ENCODE measurements around the gene STAG1. TPM values are rescaled to one million over a fixed set of nuclear protein-coding genes. Genes with fewer than 3 reads are reported as not detected.

STAG1 gene
- total RNA-seq, 2 donors from 2014 or later: 26.8 to 29.8 TPM

- no peak for TF ChIP-seq CTCF (conservative IDR thresholded peaks at IDR 0.05)
- no peaks in the 10 kb centered on the region for H3K27me3 ChIP-seq (ENCODE audit: control insufficient read depth, insufficient read depth, low read length, poor library complexity, severe bottlenecking)
- H3K9me3 ChIP-seq (ENCODE audit: control insufficient read depth, low read length): no peaks in the 10 kb centered on the region
- H3K4me3 ChIP-seq (ENCODE audit: low read length): no peak overlapping the region
- no peaks in the 10 kb centered on the region for H3K27me3 Mint-ChIP-seq (ENCODE audit: insufficient read depth)
- peaks cover 2% of the 10 kb centered on the region for H3K4me1 Mint-ChIP-seq
- no peak overlapping the region for H3K27ac Mint-ChIP-seq
- H3K9me3 Mint-ChIP-seq: no peaks in the 10 kb centered on the region
- no peak overlapping the region for H3K9ac ChIP-seq (ENCODE audit: extremely low read depth, low read length, poor library complexity, severe bottlenecking)
- WGBS, 2 experiments (ENCODE audit: insufficient coverage in 1 of 2, insufficient read length in 1 of 2): 90% methylated on average over 3 to 5 of the region's 5 CpGs
- H3K36me3 ChIP-seq (ENCODE audit: control insufficient read depth, insufficient read depth, low read length): peaks cover 32% of the 10 kb centered on the region
- no peak for DNase-seq
- H3K4me1 ChIP-seq (ENCODE audit: control insufficient read depth, insufficient read depth, low read length): no peaks in the 10 kb centered on the region
- peaks cover 16% of the 10 kb centered on the region for H3K36me3 Mint-ChIP-seq (ENCODE audit: low read depth)
- H3K4me3 Mint-ChIP-seq: no peak overlapping the region
- no peak overlapping the region for H3K27ac ChIP-seq (ENCODE audit: low read depth, low read length)
Observed at GRCh38 chr3:136346486-136346885, 405.7 kb downstream of the STAG1 start.

- Mint-ChIP-seq H3K9me3 (no peaks in the 10 kb centered on the region), H3K4me1 (no peaks in the 10 kb centered on the region), H3K4me3 (no peak overlapping the region), H3K27me3 (ENCODE audit: insufficient read depth) (no peaks in the 10 kb centered on the region), H3K36me3 (ENCODE audit: low read depth) (peaks cover 34% of the 10 kb centered on the region), H3K27ac (peak overlapping the region; percentile 60)
- H3K27ac ChIP-seq (ENCODE audit: low read depth, low read length): peak overlapping the region; percentile 40
- WGBS, 2 experiments (ENCODE audit: insufficient coverage in 1 of 2, insufficient read length in 1 of 2): 91 to 100% methylated on average over 1 to 5 of the region's 5 CpGs
- TF ChIP-seq CTCF (conservative IDR thresholded peaks at IDR 0.05): no peak
- peaks cover 40% of the 10 kb centered on the region for H3K36me3 ChIP-seq (ENCODE audit: control insufficient read depth, insufficient read depth, low read length)
- H3K4me1 ChIP-seq (ENCODE audit: control insufficient read depth, insufficient read depth, low read length): no peaks in the 10 kb centered on the region
- no peaks in the 10 kb centered on the region for H3K9me3 ChIP-seq (ENCODE audit: control insufficient read depth, low read length)
- H3K4me3 ChIP-seq (ENCODE audit: low read length): no peak overlapping the region
- DNase-seq: no peak
- no peak overlapping the region for H3K9ac ChIP-seq (ENCODE audit: extremely low read depth, low read length, poor library complexity, severe bottlenecking)
- H3K27me3 ChIP-seq (ENCODE audit: control insufficient read depth, insufficient read depth, low read length, poor library complexity, severe bottlenecking): no peaks in the 10 kb centered on the region
Observed at GRCh38 chr3:136343873-136344555, 408.2 kb downstream of the STAG1 start.

- no peak for TF ChIP-seq CTCF (conservative IDR thresholded peaks at IDR 0.05)
- Histone ChIP-seq H3K27ac (ENCODE audit: low read depth, low read length) (peak overlapping the region; percentile 40), H3K4me3 (ENCODE audit: low read length) (no peak overlapping the region), H3K9me3 (ENCODE audit: control insufficient read depth, low read length) (no peaks in the 10 kb centered on the region), H3K9ac (ENCODE audit: extremely low read depth, low read length, poor library complexity, severe bottlenecking) (no peak overlapping the region), H3K4me1 (ENCODE audit: control insufficient read depth, insufficient read depth, low read length) (no peaks in the 10 kb centered on the region), H3K27me3 (ENCODE audit: control insufficient read depth, insufficient read depth, low read length, poor library complexity, severe bottlenecking) (no peaks in the 10 kb centered on the region), H3K36me3 (ENCODE audit: control insufficient read depth, insufficient read depth, low read length) (peaks cover 40% of the 10 kb centered on the region)
- Mint-ChIP-seq H3K27me3 (ENCODE audit: insufficient read depth) (no peaks in the 10 kb centered on the region), H3K9me3 (no peaks in the 10 kb centered on the region), H3K4me1 (no peaks in the 10 kb centered on the region), H3K4me3 (no peak overlapping the region), H3K36me3 (ENCODE audit: low read depth) (peaks cover 33% of the 10 kb centered on the region), H3K27ac (no peak overlapping the region)
- 91 to 96% methylated on average over 1 to 2 of the region's 2 CpGs for WGBS, 2 experiments (ENCODE audit: insufficient coverage in 1 of 2, insufficient read length in 1 of 2)
- DNase-seq: no peak
Observed at GRCh38 chr3:136343446-136343845, 408.7 kb downstream of the STAG1 start.

Measured in endodermal cell (in vitro differentiated cells).